Osteocyte (in vitro differentiated cells): ENCODE results near the gene VMP1. TPM values are rescaled to one million over a fixed set of nuclear protein-coding genes. Genes with fewer than 3 reads are reported as not detected.

Experiments
- DNase-seq: peaks from one replicate; pipeline ENCODE4 v3.0.0; 2021; ENCODE audit warnings: mixed read lengths; ENCODE audit not compliant: unreplicated experiment; ENCODE audit errors: extremely low spot score
- H3K27ac Mint-ChIP-seq: one replicate; pipeline ENCODE4 v1.8.0; 2021; ENCODE audit warnings: mild to moderate bottlenecking, mixed read lengths; ENCODE audit not compliant: unreplicated experiment
- H3K27me3 Mint-ChIP-seq: one replicate; pipeline ENCODE4 v1.8.0; 2021; ENCODE audit warnings: mixed read lengths; ENCODE audit not compliant: unreplicated experiment
- H3K36me3 Mint-ChIP-seq: one replicate; pipeline ENCODE4 v1.8.0; 2021; ENCODE audit warnings: mixed read lengths; ENCODE audit not compliant: unreplicated experiment
- H3K4me1 Mint-ChIP-seq: one replicate; pipeline ENCODE4 v1.8.0; 2021; ENCODE audit warnings: mixed read lengths; ENCODE audit not compliant: unreplicated experiment
- H3K4me3 Mint-ChIP-seq: one replicate; pipeline ENCODE4 v1.8.0; 2021; ENCODE audit warnings: mild to moderate bottlenecking, moderate library complexity, mixed read lengths; ENCODE audit not compliant: unreplicated experiment
- H3K9me3 Mint-ChIP-seq: one replicate; pipeline ENCODE4 v1.8.0; 2021; ENCODE audit warnings: mixed read lengths; ENCODE audit not compliant: unreplicated experiment
- CTCF ChIP-seq: fragments of 200-600 bp; sonication (generic); IDR thresholded peaks from 2 replicates; pipeline ENCODE4 v1.5.0; 2021; ENCODE audit warnings: antibody characterized with exemption, mild to moderate bottlenecking, moderate library complexity
- microRNA-seq: library from miRNA; unstranded; fragments of <30 nt; microRNA quantifications from one replicate; pipeline ENCODE4 v1.1.0, GENCODE V29; 2020; ENCODE audit not compliant: unreplicated experiment
- total RNA-seq: library from RNA; stranded (reverse); gene quantifications from 2 replicates; pipeline ENCODE4 v1.2.1, GENCODE V29; 2021

VMP1 gene
- total RNA-seq, 1 donor from 2014 or later, result 468 TPM

- no peak for TF ChIP-seq CTCF
- DNase-seq, result no peak
- Mint-ChIP-seq H3K9me3 (no peaks in the 10 kb centered on the region), H3K27ac (no peak overlapping the region), H3K4me1 (no peaks in the 10 kb centered on the region), H3K36me3 (peaks cover 16% of the 10 kb centered on the region), H3K4me3 (no peak overlapping the region), H3K27me3 (no peaks in the 10 kb centered on the region)
These were observed 171.2 kb downstream of the VMP1 start for GRCh38 chr17:59878624-59879023.

- no peak for DNase-seq
- TF ChIP-seq CTCF, result no peak
- H3K4me3 Mint-ChIP-seq, result no peak overlapping the region
- H3K9me3 Mint-ChIP-seq, result no peaks in the 10 kb centered on the region
- H3K27me3 Mint-ChIP-seq, result no peaks in the 10 kb centered on the region
- peaks cover 11% of the 10 kb centered on the region for H3K36me3 Mint-ChIP-seq
- no peak overlapping the region for H3K27ac Mint-ChIP-seq
- H3K4me1 Mint-ChIP-seq, result no peaks in the 10 kb centered on the region
These were observed 177.4 kb downstream of the VMP1 start for GRCh38 chr17:59884861-59885260.

GRCh38 chr17:59888145-59888750, 180.8 kb downstream of the VMP1 start:
- H3K4me3 Mint-ChIP-seq, result no peak overlapping the region
- H3K27ac Mint-ChIP-seq, result no peak overlapping the region
- no peaks in the 10 kb centered on the region for H3K9me3 Mint-ChIP-seq
- peaks cover 8% of the 10 kb centered on the region for H3K36me3 Mint-ChIP-seq
- no peak for DNase-seq
- peaks cover 13% of the 10 kb centered on the region for H3K4me1 Mint-ChIP-seq
- TF ChIP-seq CTCF, result no peak
- no peaks in the 10 kb centered on the region for H3K27me3 Mint-ChIP-seq

GRCh38 chr17:59890720-59891119, 183.3 kb downstream of the VMP1 start:
- Mint-ChIP-seq H3K27ac (no peak overlapping the region), H3K4me1 (peaks cover 27% of the 10 kb centered on the region), H3K4me3 (peak overlapping the region; percentile 15), H3K9me3 (no peaks in the 10 kb centered on the region), H3K36me3 (peaks cover 8% of the 10 kb centered on the region), H3K27me3 (no peaks in the 10 kb centered on the region)
- DNase-seq, result no peak
- TF ChIP-seq CTCF, result no peak

Small RNA genes within 50 kb of the gene (microRNA-seq; reads per million reads assigned to microRNA genes)
- gene MIR21, result 434,145 reads per million, percentile 100 among the genes with 10 or more reads in this experiment

Other genes starting within 250 kb of the VMP1 start
- gene DHX40, start 142.0 kb upstream of the VMP1 start, total RNA-seq, result 42.3 and 45.2 TPM in 2 replicates
- gene CLTC, start 87.8 kb upstream of the VMP1 start, total RNA-seq, result 297 and 319 TPM in 2 replicates
- 19.6 TPM in 2 replicates for gene PTRH2, start 224 bp upstream of the VMP1 start, total RNA-seq
- gene TUBD1, start 185.3 kb downstream of the VMP1 start, total RNA-seq, result 6.9 and 7.9 TPM in 2 replicates
- 38.6 and 40.1 TPM in 2 replicates for gene RPS6KB1, start 185.5 kb downstream of the VMP1 start, total RNA-seq